Spleen (tissue), 11 donors: ENCODE data around the gene URM1. TPM values are rescaled to one million over a fixed set of nuclear protein-coding genes. Genes with fewer than 3 reads are reported as not detected.
A peak's percentile ranks its signal among the peaks of the same experiment; 100 is the strongest.

Experiments used
- DNase-seq: peaks from one replicate; pipeline ENCODE4 v3.0.0-alpha.2; 2020
- H3K27ac ChIP-seq, 8 donors: fragments of 200-600 bp; sonication (generic) in 7 of 8; 1 replicate in 4 of 8; 2 replicates in 4 of 8; pipeline versions ENCODE4 v1.5.0 to v1.8.0; 2016 to 2021; ENCODE audit warnings: inconsistent platforms in 4 of 8, mild to moderate bottlenecking in 4 of 8, moderate library complexity in 1 of 8
- H3K27me3 ChIP-seq, 7 donors: fragments of 200-600 bp; sonication (generic) in 6 of 7; replicated peaks in 1 of 7; 1 replicate in 4 of 7; 2 replicates in 3 of 7; pipeline versions ENCODE4 v1.5.0 to v1.8.0; 2016 to 2021; ENCODE audit warnings: inconsistent platforms in 3 of 7, mild to moderate bottlenecking in 1 of 7
- H3K36me3 ChIP-seq, 6 donors: fragments of 200-600 bp; sonication (generic) in 5 of 6; 1 replicate in 4 of 6; 2 replicates in 2 of 6; pipeline versions ENCODE4 v1.5.0 to v1.8.0; 2016 to 2021; ENCODE audit warnings: inconsistent platforms in 2 of 6
- H3K4me1 ChIP-seq, 6 donors: fragments of 200-600 bp; sonication (generic) in 5 of 6; 1 replicate in 3 of 6; 2 replicates in 3 of 6; pipeline versions ENCODE4 v1.5.0 to v1.8.0; 2016 to 2021; ENCODE audit warnings: inconsistent platforms in 3 of 6
- H3K4me3 ChIP-seq, 8 donors: fragments of 200-600 bp; sonication (generic) in 7 of 8; 1 replicate in 4 of 8; 2 replicates in 4 of 8; pipeline versions ENCODE4 v1.5.0 to v1.8.0; 2016 to 2021; ENCODE audit warnings: inconsistent platforms in 4 of 8, mild to moderate bottlenecking in 4 of 8, moderate library complexity in 2 of 8
- H3K9me3 ChIP-seq, 8 donors: fragments of 200-600 bp; sonication (generic) in 7 of 8; 1 replicate in 4 of 8; 2 replicates in 4 of 8; pipeline versions ENCODE4 v1.5.0 to v1.8.0; 2016 to 2021; ENCODE audit warnings: inconsistent platforms in 4 of 8
- POLR2A ChIP-seq, 3 donors: fragments of 450-650 bp; IDR thresholded peaks; one replicate each; pipeline ENCODE4 v1.5.1; 2017; ENCODE audit warnings: antibody characterized with exemption in 3 of 3, mild to moderate bottlenecking in 1 of 3
- POLR2AphosphoS5 ChIP-seq, 3 donors: sonication (generic); formaldehyde crosslinking; IDR thresholded peaks; one replicate each; pipeline ENCODE4 v1.5.1; 2017; ENCODE audit warnings: antibody characterized with exemption in 3 of 3
- WGBS, 5 donors: extraction: QIAGEN DNeasy Blood & Tissue Kit in 3 of 5; methylation state at CpG; one replicate each; pipeline versions ENCODE4 v1.1.5 to v1.1.7; 2013 to 2018; 5-methylcytosine and 5-hydroxymethylcytosine counted together
- intact Hi-C: fragments of 100-400 bp; cut with DNase I; formaldehyde crosslinking; loops from one replicate; pipeline ENCODE4 v1.15.0; 2023; ENCODE audit warnings: low total_unique reads
- polyA plus RNA-seq, 3 donors: library from polyadenylated mRNA; stranded (reverse); fragments of 200-250 nt; gene quantifications; one replicate each; pipeline ENCODE4 v1.2.1, GENCODE V29; 2013
- total RNA-seq, 7 donors: library from RNA; depleted of rRNA in 3 of 7; stranded (reverse); fragments of >200 nt in 3 of 7; fragmentation: NEBNext Ultra II Directional in 4 of 7; extraction: Animal tissue kit (Norgen Biotek cat#: 25700) in 4 of 7; gene quantifications; one replicate each; pipeline versions ENCODE4 v1.1.0 to v1.2.1, GENCODE V29; 2016 to 2021
- TF ChIP-seq, protein P1 (sequence below), 11 experiments: fragments of 200-600 bp in 7 of 11; fragments of 450-650 bp in 4 of 11; sonication (generic) in 4 of 11; IDR thresholded peaks in 8 of 11; conservative IDR thresholded peaks in 3 of 11; 1 replicate in 7 of 11; 2 replicates in 4 of 11; pipeline versions ENCODE4 v1.4.0 to v1.8.0; 2016 to 2021; ENCODE audit warnings: antibody characterized with exemption in 11 of 11, inconsistent platforms in 4 of 11, mild to moderate bottlenecking in 1 of 11
- donor health status: healthy with polysubstance abuse.
- donor health status: DM: no; HTN: no; CAD: no; lungs with moderate emphysema.
- donor health status: DM: no; HTN: no; CAD: no.
- donor health status: Bipolar disorder and iron deficiency.
- donor health status: healthy.
- donor health status: DM: no; HTN: no; CAD: no.
- donor health status: DM: yes; HTN: yes; CAD: no.

Gene URM1
- total and polyA plus RNA-seq, 10 donors = 28.1 to 58.1 (median 45.8) TPM

DNA sequence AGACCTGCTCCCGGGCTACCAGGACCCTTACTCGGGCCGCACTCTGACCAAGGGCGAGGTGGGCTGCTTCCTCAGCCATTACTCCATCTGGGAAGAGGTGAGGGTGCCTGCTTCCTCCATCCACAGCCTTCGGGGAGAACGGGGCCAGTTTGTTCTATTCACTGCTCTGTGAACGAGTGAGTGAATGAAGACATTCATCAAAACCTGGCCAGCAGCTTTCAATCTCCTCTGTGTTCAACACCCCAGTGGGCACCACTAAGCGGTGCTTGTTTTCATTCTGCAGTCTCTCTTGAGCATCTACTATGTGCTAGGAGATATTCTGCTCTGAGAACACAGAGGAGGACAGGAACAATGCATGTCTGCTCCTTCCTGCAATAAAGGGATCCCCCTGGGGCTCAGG lies 60.0 kb downstream of the URM1 start:
- no peak for DNase-seq
- Histone ChIP-seq H3K36me3 (no peaks in the 10 kb centered on the region), H3K27me3 (no peaks in the 10 kb centered on the region), H3K27ac (no peak overlapping the region), H3K4me1 (no peaks in the 10 kb centered on the region), H3K9me3 (no peaks in the 10 kb centered on the region), H3K4me3 (no peak overlapping the region)
- TF ChIP-seq POLR2A (IDR thresholded peaks at IDR 0.05) (no peak), POLR2AphosphoS5 (IDR thresholded peaks at IDR 0.05) (no peak)
- TF ChIP-seq, protein P1, sequence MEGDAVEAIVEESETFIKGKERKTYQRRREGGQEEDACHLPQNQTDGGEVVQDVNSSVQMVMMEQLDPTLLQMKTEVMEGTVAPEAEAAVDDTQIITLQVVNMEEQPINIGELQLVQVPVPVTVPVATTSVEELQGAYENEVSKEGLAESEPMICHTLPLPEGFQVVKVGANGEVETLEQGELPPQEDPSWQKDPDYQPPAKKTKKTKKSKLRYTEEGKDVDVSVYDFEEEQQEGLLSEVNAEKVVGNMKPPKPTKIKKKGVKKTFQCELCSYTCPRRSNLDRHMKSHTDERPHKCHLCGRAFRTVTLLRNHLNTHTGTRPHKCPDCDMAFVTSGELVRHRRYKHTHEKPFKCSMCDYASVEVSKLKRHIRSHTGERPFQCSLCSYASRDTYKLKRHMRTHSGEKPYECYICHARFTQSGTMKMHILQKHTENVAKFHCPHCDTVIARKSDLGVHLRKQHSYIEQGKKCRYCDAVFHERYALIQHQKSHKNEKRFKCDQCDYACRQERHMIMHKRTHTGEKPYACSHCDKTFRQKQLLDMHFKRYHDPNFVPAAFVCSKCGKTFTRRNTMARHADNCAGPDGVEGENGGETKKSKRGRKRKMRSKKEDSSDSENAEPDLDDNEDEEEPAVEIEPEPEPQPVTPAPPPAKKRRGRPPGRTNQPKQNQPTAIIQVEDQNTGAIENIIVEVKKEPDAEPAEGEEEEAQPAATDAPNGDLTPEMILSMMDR (IDR thresholded peaks at IDR 0.05 in 8 of 11, conservative IDR thresholded peaks at IDR 0.05 in 3 of 11) = no peak
- intact Hi-C loops = no loop called here
- WGBS, 5 donors = 86 to 96% (median 92%) methylated on average over 7 to 8 of the region's 8 CpGs

DNA sequence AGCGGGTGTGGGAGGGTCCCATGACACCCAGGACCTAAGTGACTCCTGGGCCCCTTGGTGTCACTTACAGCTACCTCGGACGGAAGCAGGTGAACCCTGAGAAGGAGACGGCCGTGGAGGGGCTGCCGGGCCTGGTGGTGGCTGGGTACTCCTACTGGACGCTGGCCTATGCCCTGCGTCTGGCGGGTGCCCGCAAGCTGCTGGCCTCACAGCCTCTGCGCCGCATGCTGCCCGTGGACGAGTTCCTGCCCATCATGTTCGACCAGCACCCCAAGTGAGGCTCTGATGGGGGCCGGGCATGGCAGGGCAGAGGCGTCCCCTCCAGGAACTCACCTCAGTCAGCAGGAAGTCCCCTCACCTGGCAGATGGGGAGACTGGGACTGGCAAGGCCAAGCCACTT lies 63.2 kb downstream of the URM1 start:
- TF ChIP-seq POLR2A (IDR thresholded peaks at IDR 0.05) (no peak), POLR2AphosphoS5 (IDR thresholded peaks at IDR 0.05) (no peak)
- TF ChIP-seq, protein P1 (IDR thresholded peaks at IDR 0.05 in 8 of 11, conservative IDR thresholded peaks at IDR 0.05 in 3 of 11) = no peak
- intact Hi-C loops = no loop called here
- H3K36me3 ChIP-seq = no peaks in the 10 kb centered on the region

DNA sequence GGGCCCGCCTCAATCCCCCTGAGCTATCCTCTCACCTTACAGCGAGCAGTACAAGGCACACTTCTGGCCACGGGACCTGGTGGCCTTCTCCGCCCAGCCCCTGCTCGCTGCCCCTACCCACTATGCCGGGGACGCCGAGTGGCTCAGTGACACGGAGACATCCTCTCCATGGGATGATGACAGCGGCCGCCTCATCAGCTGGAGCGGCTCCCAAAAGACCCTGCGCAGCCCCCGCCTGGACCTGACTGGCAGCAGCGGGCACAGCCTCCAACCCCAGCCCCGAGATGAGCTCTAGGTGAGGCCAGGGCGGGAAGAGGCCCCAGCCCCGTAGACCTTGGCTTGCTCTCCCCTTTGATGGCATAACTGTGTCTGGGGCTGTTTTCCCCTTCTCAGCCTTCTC lies 64.4 kb downstream of the URM1 start:
- Histone ChIP-seq H3K9me3 (no peaks in the 10 kb centered on the region), H3K4me3 (no peak overlapping the region), H3K4me1 (peaks cover 0 to 11% (median 9%) of the 10 kb centered on the region in 6 donors), H3K36me3 (no peaks in the 10 kb centered on the region), H3K27ac (no peak overlapping the region), H3K27me3 (no peaks in the 10 kb centered on the region)
- 90 to 96% (median 92%) methylated on average over 8 to 18 of the region's 18 CpGs for WGBS, 5 donors
- TF ChIP-seq, protein P1 (IDR thresholded peaks at IDR 0.05 in 8 of 11, conservative IDR thresholded peaks at IDR 0.05 in 3 of 11) = no peak
- TF ChIP-seq POLR2A (IDR thresholded peaks at IDR 0.05) (no peak), POLR2AphosphoS5 (IDR thresholded peaks at IDR 0.05) (no peak)
- DNase-seq = no peak
- intact Hi-C loops = no loop called here

More for the DNA sequence above, 63.2 kb downstream of the URM1 start:
- 85 to 98% (median 93%) methylated on average over 3 to 17 of the region's 17 CpGs for WGBS, 5 donors
- Histone ChIP-seq H3K9me3 (no peaks in the 10 kb centered on the region), H3K4me1 (peaks cover 0 to 11% (median 9%) of the 10 kb centered on the region in 6 donors), H3K27ac (no peak overlapping the region), H3K4me3 (no peak overlapping the region), H3K27me3 (no peaks in the 10 kb centered on the region)
- DNase-seq = no peak

DNA sequence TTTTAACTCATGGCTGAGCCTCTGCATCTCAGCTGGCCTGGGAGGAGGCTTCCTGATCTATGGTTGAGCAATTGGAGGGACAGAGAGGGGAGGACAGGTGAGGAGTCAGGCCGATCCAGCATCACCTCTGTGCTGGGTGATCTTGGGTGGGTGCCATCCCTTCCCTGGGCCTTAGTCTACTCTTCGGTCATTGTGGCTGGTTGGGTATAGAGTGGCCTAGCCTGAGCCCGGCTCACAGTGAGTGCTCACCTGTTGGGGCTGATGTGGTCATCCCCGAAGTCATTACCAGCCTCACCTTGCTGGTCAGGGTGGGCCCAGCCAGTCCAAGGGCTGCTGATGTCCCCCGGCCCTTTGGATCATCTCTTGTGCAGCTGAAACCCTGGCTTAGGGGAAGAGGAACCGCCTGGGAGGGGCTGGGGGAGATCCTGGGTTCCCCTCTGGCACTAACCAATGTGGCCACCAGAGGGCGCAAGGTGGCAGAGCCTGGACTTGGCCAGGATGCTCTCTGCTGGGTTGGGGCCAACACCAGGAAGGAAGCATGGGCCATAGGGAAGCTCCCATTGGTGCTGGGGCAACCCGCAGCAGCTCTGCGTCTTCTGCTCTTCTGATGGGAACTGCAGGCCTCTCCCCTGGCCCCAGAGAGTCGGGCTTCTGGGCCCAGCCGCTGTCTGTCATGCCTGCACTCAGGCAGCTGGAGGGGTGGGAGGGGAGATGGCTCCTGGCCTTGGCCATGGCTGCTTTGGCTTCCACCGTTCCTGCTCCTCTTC lies 67.4 kb downstream of the URM1 start:
- Histone ChIP-seq H3K36me3 (no peaks in the 10 kb centered on the region), H3K27me3 (no peaks in the 10 kb centered on the region), H3K9me3 (no peaks in the 10 kb centered on the region), H3K4me3 (peak overlapping the region in 1 of 8 donors; percentile 31), H3K27ac (peak overlapping the region in 3 of 8 donors; percentile 22 to 43 (median 23)), H3K4me1 (peaks cover 0 to 11% (median 9%) of the 10 kb centered on the region in 6 donors)
- 15 to 54% (median 32%) methylated on average over 6 to 12 of the region's 12 CpGs for WGBS, 5 donors
- DNase-seq = peak; percentile 95
- no peak for TF ChIP-seq POLR2A (IDR thresholded peaks at IDR 0.05)
- peak; percentile 74 to 80 (median 79) for TF ChIP-seq POLR2AphosphoS5 (IDR thresholded peaks at IDR 0.05)
- TF ChIP-seq, protein P1 (IDR thresholded peaks at IDR 0.05 in 8 of 11, conservative IDR thresholded peaks at IDR 0.05 in 3 of 11) = peak; percentile 83 to 97 (median 94)
- intact Hi-C loops = no loop called here
